ENCODE data around the gene PTPRD. TPM values are rescaled to one million over a fixed set of nuclear protein-coding genes. Genes with fewer than 3 reads are reported as not detected.

Gene PTPRD
- total RNA-seq, 1 experiment from 2014 or later, result 32.5 TPM

DNA sequence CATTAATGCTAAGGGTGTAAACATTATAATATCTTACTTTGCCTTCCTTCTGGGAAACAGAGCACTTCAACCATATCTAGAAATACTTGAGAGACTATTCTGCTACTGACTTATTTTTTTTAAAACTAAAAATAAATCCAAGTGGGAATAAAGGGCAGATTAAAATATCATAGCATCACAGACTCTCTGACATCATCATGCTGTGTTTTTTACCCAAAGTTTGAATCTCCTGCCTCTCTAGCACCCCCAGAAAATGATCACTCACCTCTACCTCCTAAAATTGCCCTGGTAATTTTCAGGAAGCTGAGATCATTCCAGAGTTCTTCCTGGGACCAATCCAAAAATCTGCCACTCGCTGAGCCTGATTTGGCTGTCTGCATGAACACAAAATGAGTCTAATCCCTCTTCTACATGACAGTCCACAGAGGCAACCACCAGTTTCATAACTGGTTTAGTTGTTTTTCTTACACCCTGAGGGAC lies 1999.4 kb downstream of the PTPRD start:
- Histone ChIP-seq H3K23me2 (ENCODE audit: insufficient read length, low read depth, low read length, poor library complexity, severe bottlenecking) (no peaks in the 10 kb centered on the region), H3K4ac (ENCODE audit: low read depth, low read length) (no peak overlapping the region), H3K56ac (ENCODE audit: insufficient read length, low read depth, low read length) (no peak overlapping the region), H2BK12ac (ENCODE audit: insufficient read length, low read depth, low read length) (no peak overlapping the region), H2BK20ac (ENCODE audit: low read depth, low read length, poor library complexity, severe bottlenecking) (no peak overlapping the region), H3K9me3 (ENCODE audit: control insufficient read depth, low read depth, low read length) (no peaks in the 10 kb centered on the region), H3K79me2 (ENCODE audit: insufficient read depth, low read length) (no peaks in the 10 kb centered on the region), H2AFZ (ENCODE audit: low read length) (no peak overlapping the region), H3K14ac (ENCODE audit: insufficient read depth, low read length) (no peak overlapping the region), H4K5ac (ENCODE audit: insufficient read length, low read depth, low read length) (no peak overlapping the region), H3K4me2 (ENCODE audit: insufficient read depth, insufficient read length, low read length) (no peak overlapping the region), H4K91ac (ENCODE audit: insufficient read length, low read depth, low read length) (no peak overlapping the region), H3K27me3 (ENCODE audit: insufficient read depth, low read length) (no peaks in the 10 kb centered on the region), H3K9ac (ENCODE audit: extremely low read depth, insufficient read length, low read length) (no peak overlapping the region), H3K4me1 (ENCODE audit: insufficient read depth, low read length) (no peaks in the 10 kb centered on the region), H3K79me1 (ENCODE audit: insufficient read depth, low read depth, low read length, poor library complexity, severe bottlenecking) (no peaks in the 10 kb centered on the region), H4K20me1 (ENCODE audit: control insufficient read depth, insufficient read depth, insufficient read length) (no peaks in the 10 kb centered on the region), H2BK120ac (ENCODE audit: low read depth, low read length, poor library complexity, severe bottlenecking) (no peak overlapping the region), H3K27ac (ENCODE audit: insufficient read length, low read depth, low read length) (no peak overlapping the region), H3T11ph (ENCODE audit: low read length) (no peak overlapping the region), H3K18ac (ENCODE audit: insufficient read length, low read depth, low read length) (no peak overlapping the region), H2AK5ac (ENCODE audit: insufficient read length, low read length) (no peak overlapping the region), H2BK15ac (ENCODE audit: low read depth, low read length) (no peak overlapping the region), H3K23ac (ENCODE audit: insufficient read length, low read depth, low read length) (no peak overlapping the region), H2BK5ac (ENCODE audit: insufficient read length, low read length) (no peak overlapping the region), H4K8ac (replicated peaks; ENCODE audit: insufficient read length, low read depth, low read length) (no peak overlapping the region)
- Mint-ChIP-seq H3K36me3 (ENCODE audit: insufficient read depth in 1 of 3, low read depth in 3 of 3) (no peaks in the 10 kb centered on the region), H3K9me3 (no peaks in the 10 kb centered on the region), H3K4me3 (no peak overlapping the region), H3K27ac (peak overlapping the region in 2 of 3 experiments; percentile 28 to 94; a peak in 2 of 7 replicates), H3K27me3 (ENCODE audit: low read depth) (no peaks in the 10 kb centered on the region), H3K4me1 (peaks cover 22 to 30% of the 10 kb centered on the region in 2 experiments)
- DNase-seq, result no peak
- WGBS (ENCODE audit: extremely low coverage, insufficient read length, low lambda C conversion rate), result no CpG with 5 or more reads among the region's 1 CpG
- TF ChIP-seq, protein P1, sequence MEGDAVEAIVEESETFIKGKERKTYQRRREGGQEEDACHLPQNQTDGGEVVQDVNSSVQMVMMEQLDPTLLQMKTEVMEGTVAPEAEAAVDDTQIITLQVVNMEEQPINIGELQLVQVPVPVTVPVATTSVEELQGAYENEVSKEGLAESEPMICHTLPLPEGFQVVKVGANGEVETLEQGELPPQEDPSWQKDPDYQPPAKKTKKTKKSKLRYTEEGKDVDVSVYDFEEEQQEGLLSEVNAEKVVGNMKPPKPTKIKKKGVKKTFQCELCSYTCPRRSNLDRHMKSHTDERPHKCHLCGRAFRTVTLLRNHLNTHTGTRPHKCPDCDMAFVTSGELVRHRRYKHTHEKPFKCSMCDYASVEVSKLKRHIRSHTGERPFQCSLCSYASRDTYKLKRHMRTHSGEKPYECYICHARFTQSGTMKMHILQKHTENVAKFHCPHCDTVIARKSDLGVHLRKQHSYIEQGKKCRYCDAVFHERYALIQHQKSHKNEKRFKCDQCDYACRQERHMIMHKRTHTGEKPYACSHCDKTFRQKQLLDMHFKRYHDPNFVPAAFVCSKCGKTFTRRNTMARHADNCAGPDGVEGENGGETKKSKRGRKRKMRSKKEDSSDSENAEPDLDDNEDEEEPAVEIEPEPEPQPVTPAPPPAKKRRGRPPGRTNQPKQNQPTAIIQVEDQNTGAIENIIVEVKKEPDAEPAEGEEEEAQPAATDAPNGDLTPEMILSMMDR (conservative IDR thresholded peaks at IDR 0.05), result no peak

All from H9 (cell line).